ENCODE measurements around the gene CHMP3. TPM values are rescaled to one million over a fixed set of nuclear protein-coding genes. Genes with fewer than 3 reads are reported as not detected.

Gene CHMP3
- total and polyA plus RNA-seq, 3 donors from 2014 or later = 64.6 to 163 (median 89.4) TPM

- intact Hi-C loops (cut with DNase I; ENCODE audit: low total_unique reads) = no loop called here
- H3K36me3 ChIP-seq (ENCODE audit: low read depth, missing control alignments) = no peaks in the 10 kb centered on the region
- no peak for DNase-seq
- H3K4me1 ChIP-seq = no peaks in the 10 kb centered on the region
- no peaks in the 10 kb centered on the region for H3K9me3 ChIP-seq
- TF ChIP-seq POLR2A (IDR thresholded peaks at IDR 0.05) = no peak
- TF ChIP-seq CTCF (IDR thresholded peaks at IDR 0.05) = no peak
- H3K4me3 ChIP-seq = no peak overlapping the region
- 82 to 91% methylated on average over 2 of the region's 2 CpGs for WGBS, 2 donors
- H3K27me3 ChIP-seq = no peaks in the 10 kb centered on the region
- H3K27ac ChIP-seq = no peak overlapping the region
These were observed 19.4 kb downstream of the CHMP3 start for GRCh38 chr2:86543793-86544192.

- intact Hi-C loops (cut with DNase I; ENCODE audit: low total_unique reads) = no loop called here
- H3K4me3 ChIP-seq = no peak overlapping the region
- H3K27me3 ChIP-seq = no peaks in the 10 kb centered on the region
- no peaks in the 10 kb centered on the region for H3K9me3 ChIP-seq
- DNase-seq = no peak
- H3K36me3 ChIP-seq (ENCODE audit: low read depth, missing control alignments) = no peaks in the 10 kb centered on the region
- 64 to 72% methylated on average over 2 of the region's 2 CpGs for WGBS, 2 donors
- H3K4me1 ChIP-seq = no peaks in the 10 kb centered on the region
- TF ChIP-seq CTCF (IDR thresholded peaks at IDR 0.05) (no peak), POLR2A (IDR thresholded peaks at IDR 0.05) (no peak)
- no peak overlapping the region for H3K27ac ChIP-seq
These were observed 19.9 kb downstream of the CHMP3 start for GRCh38 chr2:86543335-86543734.

- Histone ChIP-seq H3K27ac (no peak overlapping the region), H3K4me1 (no peaks in the 10 kb centered on the region), H3K4me3 (no peak overlapping the region), H3K27me3 (no peaks in the 10 kb centered on the region), H3K9me3 (no peaks in the 10 kb centered on the region), H3K36me3 (ENCODE audit: low read depth, missing control alignments) (no peaks in the 10 kb centered on the region)
- intact Hi-C loops (cut with DNase I; ENCODE audit: low total_unique reads) = no loop called here
- TF ChIP-seq POLR2A (IDR thresholded peaks at IDR 0.05) (no peak), CTCF (IDR thresholded peaks at IDR 0.05) (no peak)
- 53 to 61% methylated on average over 1 of the region's 1 CpG for WGBS, 2 donors
- no peak for DNase-seq
These were observed 20.4 kb downstream of the CHMP3 start for GRCh38 chr2:86542814-86543213.

GRCh38 chr2:86541334-86541733 lies 21.9 kb downstream of the CHMP3 start:
- Histone ChIP-seq H3K4me3 (no peak overlapping the region), H3K27ac (no peak overlapping the region), H3K36me3 (ENCODE audit: low read depth, missing control alignments) (no peaks in the 10 kb centered on the region), H3K4me1 (no peaks in the 10 kb centered on the region), H3K27me3 (no peaks in the 10 kb centered on the region), H3K9me3 (no peaks in the 10 kb centered on the region)
- WGBS, 2 donors = 42 to 54% methylated on average over 2 of the region's 2 CpGs
- no peak for DNase-seq
- intact Hi-C loops (cut with DNase I; ENCODE audit: low total_unique reads) = no loop called here
- TF ChIP-seq POLR2A (IDR thresholded peaks at IDR 0.05) (no peak), CTCF (IDR thresholded peaks at IDR 0.05) (no peak)

- H3K27me3 ChIP-seq = no peaks in the 10 kb centered on the region
- no peaks in the 10 kb centered on the region for H3K36me3 ChIP-seq (ENCODE audit: low read depth, missing control alignments)
- H3K27ac ChIP-seq = no peak overlapping the region
- H3K4me3 ChIP-seq = no peak overlapping the region
- TF ChIP-seq CTCF (IDR thresholded peaks at IDR 0.05) = no peak
- TF ChIP-seq POLR2A (IDR thresholded peaks at IDR 0.05) = no peak
- 95 to 97% methylated on average over 3 of the region's 3 CpGs for WGBS, 2 donors
- DNase-seq = no peak
- intact Hi-C loops (cut with DNase I; ENCODE audit: low total_unique reads) = no loop called here
- no peaks in the 10 kb centered on the region for H3K4me1 ChIP-seq
- H3K9me3 ChIP-seq = no peaks in the 10 kb centered on the region
These were observed 29.7 kb downstream of the CHMP3 start for GRCh38 chr2:86533589-86533988.

All from testis (tissue), 3 donors.